Eye (tissue), 1 donor: ENCODE measurements around the gene AKAP13.

Source experiments
- DNase-seq: peaks from one replicate; pipeline ENCODE4 v3.0.0-alpha.2; 2015

The AKAP13 gene

DNA sequence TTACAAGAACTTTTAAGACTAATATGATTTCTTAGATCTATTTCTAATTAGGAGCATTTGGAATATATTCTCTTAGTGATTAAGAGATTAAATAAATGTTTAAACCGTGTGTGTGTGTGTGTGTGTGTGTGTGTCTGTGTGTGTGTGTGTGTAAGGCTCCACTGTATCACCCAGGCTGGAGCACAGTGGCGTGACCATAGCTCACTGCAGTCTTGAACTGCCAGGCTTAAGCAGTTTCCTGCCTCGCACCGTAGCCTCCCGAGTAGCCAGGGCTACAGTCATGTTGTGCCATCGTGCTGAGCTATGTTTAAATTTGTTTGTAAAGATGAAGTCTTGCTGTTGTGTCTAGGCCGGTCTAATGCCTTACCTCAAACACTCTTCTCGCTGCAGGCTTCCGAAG, 305.0 kb downstream of the AKAP13 start:
- no peak for DNase-seq

DNA sequence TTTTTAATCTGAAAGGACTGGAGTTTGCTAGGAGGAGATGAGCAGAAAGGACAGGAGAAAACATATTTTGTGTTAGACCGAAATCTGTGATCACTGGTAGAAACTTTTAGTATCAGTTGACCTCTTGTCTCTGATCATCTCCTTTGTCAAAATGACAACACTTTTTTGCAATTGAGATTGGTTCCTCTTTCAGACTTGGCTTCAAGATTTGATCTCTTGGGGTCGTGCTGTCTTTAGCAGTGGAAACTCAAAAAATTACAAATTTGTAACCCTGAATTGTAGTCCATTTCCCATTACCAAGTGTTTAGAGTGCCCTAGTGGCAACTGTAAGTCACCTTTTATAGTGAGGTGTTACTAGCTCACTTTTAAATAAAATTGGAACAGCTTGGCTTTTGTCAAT, 306.9 kb downstream of the AKAP13 start:
- no peak for DNase-seq

DNA sequence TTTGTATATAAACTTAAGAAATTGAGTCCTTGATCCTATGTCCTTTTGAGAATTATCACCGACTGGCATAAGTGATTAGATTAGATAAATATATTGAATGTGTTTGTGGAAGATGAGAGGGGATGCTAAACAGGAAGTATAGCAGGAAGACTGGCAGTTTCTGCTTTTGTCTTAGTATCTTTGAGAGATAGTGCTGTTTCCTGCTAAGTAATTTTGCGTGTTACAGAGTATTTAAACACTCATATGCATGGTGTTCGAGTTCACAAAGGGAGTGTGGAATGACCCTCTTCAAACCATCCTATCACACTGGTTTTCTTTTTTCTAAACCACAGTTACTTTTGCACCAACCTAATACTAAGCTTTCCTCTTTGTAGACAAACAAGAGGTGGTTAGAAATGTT, 308.3 kb downstream of the AKAP13 start:
- DNase-seq: no peak

DNA sequence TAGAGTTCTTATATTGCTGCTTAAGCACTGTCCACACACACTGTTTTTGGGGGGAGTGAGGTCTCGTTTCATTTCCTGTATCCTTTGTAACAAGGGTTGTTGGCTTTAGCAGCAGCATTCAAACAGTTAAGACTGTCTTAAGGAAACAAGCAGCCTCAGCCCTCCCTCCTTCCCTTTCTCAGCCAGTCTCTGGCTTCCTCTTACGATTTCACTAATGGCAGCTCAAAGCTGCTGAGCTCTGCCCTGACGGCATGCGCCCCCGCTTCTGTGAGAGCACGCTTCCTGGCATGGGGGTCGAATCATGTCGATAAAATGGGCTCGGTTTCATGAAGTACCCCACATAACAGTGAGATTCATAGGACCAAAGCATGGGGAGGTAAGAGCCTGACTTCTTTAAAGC, 309.3 kb downstream of the AKAP13 start:
- peak; percentile 64 for DNase-seq

DNA sequence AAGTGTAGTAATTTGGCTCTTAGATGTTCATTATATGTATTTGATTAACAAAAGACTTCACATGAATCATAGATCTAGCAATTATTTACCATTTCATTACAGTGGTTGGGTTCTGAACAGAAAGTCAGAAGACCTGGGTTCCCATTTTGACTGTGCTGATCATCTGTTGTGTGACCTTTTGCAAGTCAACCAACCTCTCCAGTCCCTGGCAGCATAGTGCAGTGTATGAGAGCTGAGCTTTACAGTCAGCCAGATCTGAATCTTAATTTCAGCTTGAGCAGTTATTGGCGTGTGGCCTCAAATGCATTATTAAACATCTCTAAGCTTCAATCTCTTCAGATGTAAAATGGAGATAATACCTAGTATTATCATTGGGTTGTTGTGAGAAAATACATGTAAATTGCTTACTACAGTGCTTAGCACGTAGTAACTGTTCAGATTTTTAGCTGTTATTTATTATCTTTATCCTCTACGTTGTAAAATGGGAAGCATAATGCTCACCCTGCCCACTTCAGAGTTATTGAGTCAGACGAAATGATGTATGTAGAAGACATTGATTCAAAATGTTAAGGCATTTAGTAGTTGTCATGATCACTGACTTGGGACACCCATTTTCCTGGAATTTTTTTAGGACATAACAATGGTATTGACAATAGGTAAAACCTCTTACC, 310.3 kb downstream of the AKAP13 start:
- DNase-seq: no peak

DNA sequence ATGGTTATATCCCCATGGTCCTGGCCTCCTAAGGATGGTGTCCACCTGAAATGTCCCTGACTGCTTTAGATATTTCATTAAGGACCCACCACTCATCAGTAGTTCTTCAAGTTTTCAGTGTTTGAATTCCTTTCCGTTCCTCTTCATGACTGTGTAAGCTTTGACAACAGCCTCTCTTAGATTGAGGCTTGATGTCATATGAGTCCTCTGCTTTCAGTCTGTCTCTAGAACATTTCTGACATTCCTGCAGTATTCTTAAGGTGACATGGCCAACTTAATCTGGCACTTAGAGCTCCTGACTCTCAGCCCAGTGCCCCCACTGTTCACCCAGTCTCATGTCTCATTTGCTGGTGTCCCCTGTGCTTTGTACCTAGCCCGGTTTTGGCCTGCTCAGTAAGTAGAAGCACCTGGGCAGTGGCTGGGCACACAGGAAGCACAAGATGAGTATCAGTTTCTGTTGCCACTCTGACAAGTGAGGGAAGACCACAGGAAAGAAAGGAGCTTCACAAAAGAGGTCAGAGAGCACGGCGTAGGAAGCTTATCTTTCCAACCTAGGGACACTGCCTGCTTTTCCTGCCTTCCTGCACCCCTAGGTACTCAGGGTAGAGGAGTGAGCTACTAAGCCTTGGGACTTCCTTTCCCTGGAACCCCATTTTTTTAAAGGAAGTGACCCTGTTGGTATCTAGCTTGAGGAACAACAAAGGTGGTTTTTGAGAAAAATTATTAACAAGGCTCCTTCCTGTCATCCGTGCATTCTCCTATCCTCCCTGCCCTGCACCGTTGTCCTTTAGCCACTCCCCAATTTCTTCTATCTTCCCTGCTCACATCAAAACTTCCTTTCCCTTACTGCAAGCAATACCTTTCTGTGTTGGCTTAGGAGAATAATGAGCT, 311.2 kb downstream of the AKAP13 start:
- no peak for DNase-seq

DNA sequence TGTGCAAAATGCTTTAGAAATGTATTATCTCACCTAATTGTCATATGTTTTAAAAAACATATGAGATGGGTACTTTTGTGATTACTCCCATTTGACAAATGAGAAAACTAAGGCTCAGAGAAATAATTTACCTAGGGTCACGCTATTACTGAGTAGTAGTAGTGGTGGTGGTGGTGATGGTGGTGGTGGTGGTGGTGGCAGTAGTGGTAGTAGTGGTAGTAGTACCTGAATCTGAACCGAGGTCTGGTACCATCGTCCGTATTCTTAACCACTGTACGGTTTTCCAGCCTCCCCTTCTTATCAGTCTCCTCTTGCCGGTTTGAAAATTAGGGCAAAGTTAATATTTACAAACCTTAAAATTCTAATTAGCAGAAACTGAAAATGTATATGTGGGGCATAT, 311.9 kb downstream of the AKAP13 start:
- no peak for DNase-seq

DNA sequence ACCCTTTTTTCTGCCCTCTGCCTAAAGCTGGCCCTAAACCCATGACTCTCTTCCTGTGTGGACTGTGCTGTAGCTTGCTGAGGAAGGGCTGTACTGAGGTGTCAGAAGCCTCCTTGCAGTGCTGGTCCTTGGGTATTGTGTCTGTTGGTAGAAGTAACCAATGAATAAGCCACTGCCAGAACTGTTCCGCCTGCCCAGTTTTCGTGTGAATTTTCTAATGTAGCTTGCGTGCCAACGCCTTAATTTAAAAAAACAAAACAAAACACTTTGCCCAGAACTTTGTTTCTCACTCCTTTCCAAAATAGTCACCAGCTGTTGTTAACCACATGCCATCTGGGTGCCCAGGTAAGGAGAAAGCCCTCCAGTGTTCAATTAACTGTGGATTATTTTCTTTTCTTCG, 312.5 kb downstream of the AKAP13 start:
- no peak for DNase-seq

DNA sequence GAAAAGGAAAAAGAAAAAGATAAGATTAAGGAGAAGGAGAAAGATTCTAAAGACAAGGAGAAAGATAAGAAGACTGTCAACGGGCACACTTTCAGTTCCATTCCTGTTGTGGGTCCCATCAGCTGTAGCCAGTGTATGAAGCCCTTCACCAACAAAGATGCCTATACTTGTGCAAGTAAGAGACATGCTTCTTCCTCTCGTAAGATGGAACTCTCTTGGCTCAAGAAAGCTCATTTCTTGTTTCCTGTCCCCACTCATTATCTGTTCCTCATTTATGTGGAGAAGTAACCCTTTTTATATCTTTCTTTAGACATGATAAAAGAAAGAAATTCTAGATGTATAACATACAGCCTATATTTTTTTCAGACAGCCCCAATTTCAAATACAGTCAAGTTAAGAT, 312.9 kb downstream of the AKAP13 start:
- no peak for DNase-seq

DNA sequence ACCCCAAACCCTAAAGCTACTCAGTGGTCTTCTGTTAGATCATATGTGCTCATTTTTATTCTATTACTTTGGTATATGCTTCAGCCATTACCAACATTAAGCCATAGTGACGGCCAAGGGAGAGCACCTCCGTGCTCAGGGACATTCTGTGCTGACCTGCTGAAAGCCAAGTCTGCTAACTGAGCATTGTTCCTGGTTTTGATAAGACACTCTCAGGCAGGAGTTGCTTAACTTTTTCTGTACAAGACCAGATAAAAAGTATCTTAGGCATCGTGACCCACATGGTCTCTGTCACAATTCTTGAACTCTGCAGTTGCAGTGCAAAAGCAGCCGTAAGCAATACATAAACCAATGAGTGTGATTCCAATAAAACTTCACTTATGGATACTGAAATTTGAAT, 313.7 kb downstream of the AKAP13 start:
- no peak for DNase-seq

DNA sequence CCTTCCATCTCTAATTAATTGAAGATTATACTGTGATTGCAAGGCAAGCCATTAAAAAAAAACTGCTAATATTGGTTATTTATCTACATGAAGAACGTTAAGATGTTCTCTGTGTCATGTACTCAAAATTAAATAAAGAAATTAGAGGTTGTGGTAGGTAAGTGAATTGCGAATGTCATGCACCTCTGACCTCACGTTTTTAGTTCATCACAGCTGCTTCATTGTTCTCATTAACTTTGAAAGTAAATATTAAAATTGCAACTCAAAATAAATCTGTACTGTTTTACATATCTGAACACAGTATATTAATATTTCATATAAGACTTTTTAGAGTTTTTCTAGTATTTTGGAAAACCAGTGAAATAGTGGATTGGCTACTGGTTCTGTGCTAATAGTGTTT, 320.4 kb downstream of the AKAP13 start:
- no peak for DNase-seq

DNA sequence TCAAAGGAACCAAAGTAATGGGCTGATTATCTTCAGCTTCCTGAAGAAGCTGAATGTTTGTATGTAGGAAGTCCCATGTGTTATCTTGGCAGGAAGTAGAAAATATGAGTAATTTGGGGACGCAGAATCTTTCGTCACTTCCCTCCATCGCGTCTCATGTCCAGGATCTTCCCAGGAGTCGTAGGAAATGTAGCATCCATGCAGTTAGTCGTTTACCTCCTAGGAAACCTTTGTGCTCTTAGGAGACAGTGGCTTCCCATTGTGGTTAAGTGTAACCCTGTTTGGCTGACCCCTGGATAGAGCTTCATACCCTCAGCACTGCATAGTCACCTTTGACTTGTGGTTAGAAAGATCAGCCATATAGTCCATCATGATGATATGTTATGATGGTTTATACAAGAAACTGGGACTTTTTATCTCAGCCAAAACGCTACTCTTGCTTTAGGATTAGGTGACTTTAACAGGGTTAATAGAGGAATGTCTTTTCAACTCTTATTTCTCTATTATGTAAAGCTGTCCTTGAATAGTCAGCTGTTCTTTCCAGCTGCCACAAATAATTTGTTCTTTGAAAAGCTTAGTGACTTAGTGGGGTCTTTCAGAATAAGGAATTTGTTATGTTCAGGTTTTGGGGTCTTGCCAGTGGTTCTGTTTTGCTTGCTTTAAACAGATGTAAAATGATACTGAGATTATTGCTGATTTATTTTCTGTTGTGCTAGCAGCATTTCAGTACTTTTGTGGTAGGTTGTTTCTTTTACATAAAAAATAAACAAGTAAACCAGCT, 322.1 kb downstream of the AKAP13 start:
- DNase-seq: peak; percentile 65

DNA sequence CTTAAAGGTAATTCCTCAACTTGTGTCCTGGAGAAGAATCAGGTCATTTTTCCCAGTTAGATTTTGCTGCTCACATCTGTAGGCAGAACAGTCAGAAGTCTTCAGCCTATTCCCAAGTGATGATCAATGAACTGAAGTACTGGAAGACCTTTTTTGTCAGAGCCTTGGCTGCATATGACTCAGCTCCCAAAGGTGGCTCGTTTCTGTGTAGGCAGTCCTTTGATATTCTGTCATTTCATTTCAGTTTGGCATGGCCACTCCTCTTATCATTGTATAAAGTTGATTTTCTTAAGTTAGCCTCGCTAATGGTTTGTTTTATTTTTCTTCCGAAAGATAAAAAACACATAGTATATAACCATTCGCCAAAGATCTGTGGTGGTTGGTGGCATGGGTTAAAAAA, 323.7 kb downstream of the AKAP13 start:
- no peak for DNase-seq

DNA sequence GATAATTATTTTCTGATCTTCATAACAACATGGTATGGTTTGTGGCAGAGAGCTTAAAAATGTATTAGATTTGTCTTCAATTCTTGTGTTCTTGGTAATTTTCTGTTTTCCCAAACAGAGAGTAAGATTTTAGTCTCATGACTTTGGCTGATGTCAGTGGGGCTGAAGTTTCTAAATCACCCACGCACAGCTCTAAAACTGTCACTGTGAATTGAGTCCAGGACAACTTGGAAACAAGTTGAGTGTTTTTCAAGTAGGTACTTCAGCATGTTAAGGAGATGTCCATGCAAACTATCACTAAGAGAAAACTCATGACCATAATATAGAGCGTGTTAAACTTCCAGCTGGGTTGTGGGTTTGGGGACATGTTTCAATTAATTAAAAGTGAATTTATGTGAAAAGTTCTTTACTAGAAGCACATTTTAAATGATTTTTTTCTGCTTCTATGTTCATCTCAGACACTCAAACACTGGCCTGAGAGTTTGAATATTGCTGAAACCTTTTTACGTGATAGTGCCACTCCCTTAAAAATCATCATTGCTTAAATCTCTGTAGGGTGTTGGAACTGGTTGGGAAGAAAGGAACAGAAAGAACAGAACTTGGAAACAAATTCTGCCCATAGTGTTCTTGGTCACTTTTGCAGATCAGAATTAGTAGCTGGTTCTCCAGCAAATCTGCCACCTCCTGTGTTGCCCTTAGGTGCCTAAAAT, 324.5 kb downstream of the AKAP13 start:
- no peak for DNase-seq

DNA sequence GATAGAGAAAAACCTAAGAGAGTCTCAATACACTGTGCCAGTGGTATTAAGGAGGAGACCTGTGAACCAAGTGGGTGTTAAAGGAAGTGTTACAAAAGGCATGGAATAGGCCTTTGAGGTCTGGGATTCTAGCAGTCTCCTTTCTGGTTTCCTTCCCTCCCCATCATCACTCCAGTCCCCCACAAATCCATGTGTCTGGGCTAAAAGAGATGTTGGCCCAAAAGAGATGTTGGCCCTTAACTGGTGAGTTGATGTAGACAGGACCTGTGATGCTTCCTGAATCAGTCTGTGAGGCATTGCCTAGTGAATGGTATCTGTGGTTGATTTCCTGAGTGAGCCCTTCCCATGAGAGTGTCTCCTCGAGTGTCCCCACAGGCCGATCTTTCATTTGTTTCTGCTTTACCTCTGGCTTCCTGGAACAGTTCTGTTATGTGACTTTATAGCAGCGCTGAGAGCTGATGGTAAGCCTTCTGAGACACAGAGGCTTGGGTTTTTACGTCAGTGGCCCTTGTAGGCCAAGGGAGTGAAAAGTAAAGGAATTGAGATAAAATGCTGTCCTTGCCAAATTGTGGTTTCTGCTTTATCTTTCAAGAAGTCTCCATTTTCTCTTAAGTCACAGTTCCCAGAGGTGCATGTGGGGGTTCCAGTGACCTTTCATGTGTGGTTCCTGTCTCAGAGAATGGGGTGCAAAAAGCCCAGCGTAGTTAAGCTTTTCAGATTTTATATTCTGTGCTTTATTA, 326.5 kb downstream of the AKAP13 start:
- DNase-seq: no peak

DNA sequence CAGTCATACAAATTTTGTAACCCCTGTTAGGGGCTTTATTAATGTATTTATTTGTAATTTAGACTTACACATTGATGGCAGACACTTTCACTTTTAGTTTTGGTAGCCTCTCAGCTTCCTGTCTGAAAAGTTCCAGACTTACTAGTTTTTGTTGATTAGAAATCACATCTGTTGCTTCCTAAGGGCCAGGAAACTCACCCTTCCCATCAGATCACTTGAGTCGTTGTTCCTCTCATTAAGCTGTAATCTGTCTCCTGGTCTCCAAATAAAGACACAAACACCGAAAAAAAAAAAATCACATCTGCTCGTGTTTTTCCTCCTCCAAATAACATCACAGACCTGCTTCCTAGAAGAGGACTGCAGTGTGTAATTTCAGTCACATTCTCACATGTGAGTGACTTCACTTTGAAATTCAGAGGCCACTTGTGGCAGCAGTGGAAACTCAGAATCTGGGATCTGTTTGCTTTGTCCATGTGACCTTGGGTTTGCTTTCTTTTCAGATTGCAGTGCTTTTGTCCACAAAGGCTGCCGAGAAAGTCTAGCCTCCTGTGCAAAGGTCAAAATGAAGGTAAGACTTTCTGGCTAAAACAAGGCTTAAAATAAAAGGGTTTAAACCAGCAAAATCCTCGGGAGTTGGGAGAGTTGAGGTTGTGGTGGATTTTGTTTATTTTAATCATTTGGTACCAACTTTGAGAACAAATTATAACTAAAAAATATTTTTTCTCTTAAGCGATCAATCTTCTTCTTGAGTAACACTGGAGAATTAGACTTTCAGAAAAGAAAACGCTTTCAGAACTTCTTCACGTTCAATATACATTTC, 327.3 kb downstream of the AKAP13 start:
- DNase-seq: peak; percentile 30

DNA sequence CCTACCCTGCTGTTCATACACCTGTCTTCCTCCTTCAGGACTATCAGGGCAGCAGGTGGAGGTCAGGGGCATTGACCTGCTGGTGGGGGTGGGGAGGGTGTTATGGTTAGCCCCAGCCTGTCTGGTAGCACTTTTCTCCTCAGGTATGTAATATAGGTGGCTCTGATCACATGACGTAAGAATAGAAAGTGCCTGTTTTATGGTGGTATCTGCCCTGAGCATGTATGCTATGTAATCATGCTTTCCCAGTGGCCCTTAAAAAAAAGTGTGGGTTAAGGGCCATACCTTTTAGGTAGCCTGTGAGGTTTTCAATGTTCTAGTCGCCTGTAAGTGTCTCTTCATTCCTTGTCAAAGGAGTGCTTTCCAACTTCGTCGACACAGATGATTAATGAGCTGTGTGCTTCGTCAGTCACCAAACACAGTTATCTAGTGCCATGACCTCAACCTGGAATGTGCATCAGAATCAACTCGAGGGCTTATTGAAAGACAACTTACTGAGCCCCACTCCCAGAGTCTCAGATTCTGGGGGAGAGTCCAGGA, 328.1 kb downstream of the AKAP13 start:
- no peak for DNase-seq

DNA sequence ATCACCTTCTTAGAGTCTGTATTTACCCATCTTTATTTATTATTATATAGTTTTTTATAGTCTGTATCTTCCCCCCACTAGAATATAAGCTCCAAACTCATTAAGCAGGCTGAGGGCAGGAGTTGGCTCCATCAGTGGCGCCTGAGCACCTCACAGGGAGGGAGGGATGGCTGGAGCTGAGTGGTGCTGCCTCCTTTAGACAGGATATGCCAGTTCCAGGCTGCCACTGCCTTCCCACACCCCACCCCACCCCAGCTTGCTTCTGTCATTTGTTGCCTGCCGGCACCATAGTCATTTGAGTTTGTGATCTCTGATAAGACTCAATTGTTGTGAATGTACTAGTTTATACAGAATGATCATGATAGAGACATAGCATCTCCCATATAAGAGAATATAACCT, 328.8 kb downstream of the AKAP13 start:
- DNase-seq: no peak

DNA sequence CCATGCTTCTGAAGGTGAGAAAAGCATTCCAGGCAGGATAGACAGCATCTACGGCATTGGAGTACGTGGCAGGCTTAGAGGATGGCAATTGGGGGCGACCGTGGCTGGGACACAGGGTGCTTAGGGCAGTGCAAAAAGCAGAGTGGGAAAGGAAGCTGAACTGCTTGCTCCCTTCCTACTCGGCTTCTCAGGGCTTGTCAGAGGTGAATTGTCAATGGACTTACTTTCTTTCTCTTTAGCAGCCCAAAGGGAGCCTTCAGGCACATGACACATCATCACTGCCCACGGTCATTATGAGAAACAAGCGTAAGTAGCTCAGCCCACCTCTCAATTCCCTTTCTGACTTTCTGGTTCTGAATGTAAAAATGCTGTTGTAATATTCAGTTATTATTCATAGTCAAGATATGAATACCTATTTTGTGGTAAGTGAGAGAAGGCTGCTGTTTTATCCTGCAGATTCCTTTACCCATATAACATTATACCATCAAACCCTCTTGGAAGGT, 330.0 kb downstream of the AKAP13 start:
- no peak for DNase-seq

DNA sequence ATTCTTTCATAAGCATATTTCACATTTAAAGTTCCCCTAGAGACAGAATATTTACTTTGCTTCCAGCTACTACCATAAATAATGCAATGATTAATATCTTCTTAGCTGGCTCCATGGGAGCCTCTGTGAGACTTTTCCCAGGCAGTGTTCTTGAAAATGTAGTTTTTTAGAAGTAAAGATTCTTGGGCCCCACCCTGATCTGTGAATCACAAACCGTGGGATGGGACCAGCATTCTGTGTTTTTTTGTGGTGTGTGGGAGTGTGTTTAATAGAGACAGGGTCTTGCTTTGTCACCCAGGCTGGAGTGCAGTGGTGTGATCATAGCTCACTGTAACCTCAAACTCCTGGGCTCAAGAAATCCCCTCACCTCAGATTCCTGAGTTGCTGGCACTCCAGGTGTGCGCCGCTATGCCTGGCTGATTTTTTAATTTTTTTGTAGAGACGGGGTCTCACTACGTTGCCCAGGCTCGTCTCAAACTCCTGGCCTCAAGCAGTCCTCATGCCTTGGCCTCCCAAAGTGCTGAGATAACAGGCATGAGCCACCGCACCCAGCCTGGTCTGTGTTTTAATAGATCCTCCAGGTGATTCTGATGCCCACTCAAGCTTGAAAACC, 331.3 kb downstream of the AKAP13 start:
- no peak for DNase-seq
